GM12801 (cell line): ENCODE data around the gene AKR1D1.

Experiments used
- CTCF ChIP-seq: IDR thresholded peaks from one replicate; pipeline ENCODE4 v1.5.1; 2011; ENCODE audit warnings: control low read depth; ENCODE audit not compliant: insufficient read length; ENCODE audit errors: extremely low read depth

Gene AKR1D1

GRCh38 chr7:138105221-138105620 is 29.0 kb downstream of the AKR1D1 start:
- TF ChIP-seq CTCF: no peak

- TF ChIP-seq CTCF: no peak
Observed at GRCh38 chr7:138115047-138115446, 38.8 kb downstream of the AKR1D1 start.

- no peak for TF ChIP-seq CTCF
Observed at GRCh38 chr7:138116141-138116540, 39.9 kb downstream of the AKR1D1 start.

- no peak for TF ChIP-seq CTCF
Observed at GRCh38 chr7:138116892-138117291, 40.6 kb downstream of the AKR1D1 start.

GRCh38 chr7:138120140-138120827 is 44.0 kb downstream of the AKR1D1 start:
- TF ChIP-seq CTCF: no peak

GRCh38 chr7:138122162-138122561 is 45.9 kb downstream of the AKR1D1 start:
- TF ChIP-seq CTCF: no peak

GRCh38 chr7:138125119-138125518 is 48.9 kb downstream of the AKR1D1 start:
- TF ChIP-seq CTCF: no peak

- TF ChIP-seq CTCF: no peak
Observed at GRCh38 chr7:138125598-138126111, 49.4 kb downstream of the AKR1D1 start.
